ENCODE measurements around the gene PPARD. TPM values are rescaled to one million over a fixed set of nuclear protein-coding genes. Genes with fewer than 3 reads are reported as not detected.
A peak's percentile ranks its signal among the peaks of the same experiment; 100 is the strongest.

PPARD gene
- total and polyA plus RNA-seq, 2 of the 13 experiments (the other 11 are each of a cell fraction or from before 2014, with no cell fraction given) = 6.1 to 13.3 TPM

DNA sequence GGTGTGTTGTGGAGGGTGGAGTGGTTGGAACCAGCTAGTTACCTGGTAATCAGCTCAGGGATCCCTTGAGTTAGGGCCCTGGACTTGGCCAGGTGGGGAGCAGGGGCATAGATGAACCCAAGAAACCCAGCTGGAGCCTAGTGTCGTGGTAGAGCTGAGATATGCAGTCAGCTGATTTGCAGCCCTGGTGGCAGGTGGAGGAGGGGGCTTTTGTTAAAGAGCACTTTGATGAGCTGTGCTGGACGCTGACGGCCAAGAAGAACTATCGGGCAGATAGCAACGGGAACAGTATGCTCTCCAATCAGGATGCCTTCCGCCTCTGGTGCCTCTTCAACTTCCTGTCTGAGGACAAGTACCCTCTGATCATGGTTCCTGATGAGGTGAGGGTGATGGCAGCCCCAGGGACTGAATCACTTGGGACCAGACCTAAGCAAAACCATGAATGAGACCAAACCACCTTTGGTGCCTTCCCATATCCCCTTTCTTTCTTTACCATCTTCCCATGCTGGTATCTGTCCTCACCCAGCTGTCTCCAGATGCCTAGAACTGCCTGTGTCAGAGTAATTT lies 32.0 kb upstream of the PPARD start:
- no peak overlapping the region for H3K9ac ChIP-seq (ENCODE audit: insufficient read depth, low read depth, low read length)
- no peak for DNase-seq (ENCODE audit: low spot score)
- H3K27me3 ChIP-seq (ENCODE audit: control insufficient read depth in 1 of 2, insufficient read depth in 2 of 2, low read length in 2 of 2) = no peaks in the 10 kb centered on the region
- no peaks in the 10 kb centered on the region for H3K4me1 ChIP-seq (ENCODE audit: insufficient read depth, low read length)
- ATAC-seq = no peak
- H3K9me3 ChIP-seq (ENCODE audit: low read length) = no peaks in the 10 kb centered on the region
- H3K4me3 ChIP-seq (replicated peaks in 1 of 3; ENCODE audit: insufficient read depth in 1 of 3, low read depth in 2 of 3, low read length in 3 of 3) = no peak overlapping the region
- in situ Hi-C loops (cut with HindIII; ENCODE audit: extremely low pct_ligation_motif_present, low pct_unique_long_range_greater_than_20kb) = loop anchor here (10.0 kb wide), 1 partner anchor 424 kb away; the partner anchor contains the start of gene ARMC12
- no peak for FAIRE-seq
- intact Hi-C loops (cut with micrococcal nuclease; ENCODE audit: unreplicated experiment) = no loop called here
- no peak overlapping the region for H3K4me2 ChIP-seq (ENCODE audit: low read depth, low read length)
- no peaks in the 10 kb centered on the region for H3K36me3 ChIP-seq (replicated peaks in 1 of 2; ENCODE audit: control insufficient read depth in 1 of 2, insufficient read depth in 2 of 2, low read length in 2 of 2)
- 75% methylated on average over 3 of the region's 6 CpGs for WGBS (ENCODE audit: low lambda C conversion rate)
- no peaks in the 10 kb centered on the region for H3K79me2 ChIP-seq (ENCODE audit: insufficient read depth, low read length)
- no peaks in the 10 kb centered on the region for H4K20me1 ChIP-seq (ENCODE audit: insufficient read depth, low read length)
- ChIA-PET POLR2A (no interaction called here), CTCF (ENCODE audit: low intra/inter-chr PET ratio, low total read pairs) (no interaction called here)
- no peak overlapping the region for H3K27ac ChIP-seq (ENCODE audit: extremely low read length, insufficient read depth, low read length)
- TF ChIP-seq ZNF839 (CRISPR knock-in tag; IDR thresholded peaks at IDR 0.05; ENCODE audit: borderline replicate concordance) = no peak
- TF ChIP-seq CCDC6 (CRISPR knock-in tag; IDR thresholded peaks at IDR 0.05) = no peak
- no peak for TF ChIP-seq ZNF761 (CRISPR knock-in tag; conservative IDR thresholded peaks at IDR 0.05)
- TF ChIP-seq ZFAT (CRISPR knock-in tag; conservative IDR thresholded peaks at IDR 0.05) = no peak
- no peak for TF ChIP-seq ZFP82 (CRISPR knock-in tag; IDR thresholded peaks at IDR 0.05; ENCODE audit: borderline replicate concordance)
- no peak for TF ChIP-seq TAF15 (IDR thresholded peaks at IDR 0.05; ENCODE audit: low read depth, low read length, poor library complexity, severe bottlenecking)
- no peak for TF ChIP-seq ZNF75D (CRISPR knock-in tag; IDR thresholded peaks at IDR 0.05; ENCODE audit: borderline replicate concordance)
- BruUV-seq (replicated peaks) = no TSS peak
- H2AFZ ChIP-seq (ENCODE audit: low read length) = no peak overlapping the region

DNA sequence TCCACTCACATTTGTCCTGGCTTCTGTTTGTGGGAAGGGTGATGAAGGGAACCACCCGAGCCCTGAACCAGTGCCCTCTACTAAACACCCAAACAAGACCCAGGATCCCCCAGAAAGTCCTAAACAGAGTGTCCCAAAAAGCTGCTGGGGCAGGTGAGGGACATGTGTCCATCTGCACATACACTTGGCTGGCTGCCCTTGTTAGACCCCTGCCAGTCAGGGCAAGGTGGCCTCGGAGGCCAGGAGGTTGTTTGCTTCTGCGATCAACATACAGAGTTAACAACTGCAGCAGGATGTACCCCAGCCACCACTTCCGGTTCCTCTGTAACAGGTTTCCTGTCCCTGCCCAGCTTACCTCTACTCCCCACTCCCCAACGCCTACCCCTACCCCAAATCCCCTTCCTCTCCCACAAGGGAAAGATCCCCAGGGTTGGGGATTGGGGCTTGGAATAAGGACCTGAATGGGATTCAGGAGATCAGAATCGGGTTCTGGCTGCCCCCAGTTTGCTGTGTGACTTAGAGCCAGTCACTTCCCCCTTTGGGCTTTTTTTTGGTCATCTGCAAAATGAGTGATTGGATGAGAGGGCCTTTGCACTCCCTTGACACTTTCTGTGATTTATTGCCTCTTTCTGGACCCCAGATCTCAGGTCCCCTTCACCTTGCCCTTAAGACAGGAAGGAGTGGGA lies 30.8 kb upstream of the PPARD start:
- Histone ChIP-seq H3K4me1 (ENCODE audit: insufficient read depth, low read length) (no peaks in the 10 kb centered on the region), H3K9ac (ENCODE audit: insufficient read depth, low read depth, low read length) (no peak overlapping the region), H3K27me3 (ENCODE audit: control insufficient read depth in 1 of 2, insufficient read depth in 2 of 2, low read length in 2 of 2) (no peaks in the 10 kb centered on the region), H4K20me1 (ENCODE audit: insufficient read depth, low read length) (no peaks in the 10 kb centered on the region), H3K9me3 (ENCODE audit: low read length) (no peaks in the 10 kb centered on the region), H3K36me3 (replicated peaks in 1 of 2; ENCODE audit: control insufficient read depth in 1 of 2, insufficient read depth in 2 of 2, low read length in 2 of 2) (no peaks in the 10 kb centered on the region), H2AFZ (ENCODE audit: low read length) (no peak overlapping the region), H3K79me2 (ENCODE audit: insufficient read depth, low read length) (no peaks in the 10 kb centered on the region), H3K27ac (ENCODE audit: extremely low read length, insufficient read depth, low read length) (no peak overlapping the region), H3K4me3 (replicated peaks in 1 of 3; ENCODE audit: insufficient read depth in 1 of 3, low read depth in 2 of 3, low read length in 3 of 3) (no peak overlapping the region), H3K4me2 (ENCODE audit: low read depth, low read length) (no peak overlapping the region)
- no peak for ATAC-seq
- ChIA-PET POLR2A (interaction anchor here (1.3 kb wide), 1 partner anchor 9 kb away, joined by 3 read pairs; no protein-coding TSS in a partner anchor), CTCF (ENCODE audit: low intra/inter-chr PET ratio, low total read pairs) (no interaction called here)
- FAIRE-seq = no peak
- TF ChIP-seq GABPA (IDR thresholded peaks at IDR 0.05; ENCODE audit: low read depth, low read length) (peak; percentile 26; the same call in 1 of the 2 replicates), GABPA (CRISPR knock-in tag; IDR thresholded peaks at IDR 0.05; ENCODE audit: low read depth) (no peak), STAG1 (CRISPR knock-in tag; IDR thresholded peaks at IDR 0.05) (no peak)
- in situ Hi-C loops (cut with HindIII; ENCODE audit: extremely low pct_ligation_motif_present, low pct_unique_long_range_greater_than_20kb) (loop anchor here (10.0 kb wide), 1 partner anchor 423 kb away; the partner anchor contains the start of gene ARMC12), intact Hi-C loops (cut with micrococcal nuclease; ENCODE audit: unreplicated experiment) (no loop called here)
- WGBS (ENCODE audit: low lambda C conversion rate) = 49% methylated on average over 5 of the region's 6 CpGs
- DNase-seq (ENCODE audit: low spot score) = no peak
- BruUV-seq (replicated peaks) = no TSS peak

All from HepG2 (cell line).